Measurements from ENCODE around the gene EFCAB8.
A peak's percentile ranks its signal among the peaks of the same experiment; 100 is the strongest.
"Not testable (repeated sequence)": the region's sequence is repeated elsewhere in the genome, so short reads cannot be mapped to it uniquely, and the experiment has no call there.

The EFCAB8 gene

GRCh38 chr20:32920530-32921298 lies 62.0 kb downstream of the EFCAB8 start:
- Mint-ChIP-seq H3K27me3 (no peaks in the 10 kb centered on the region), H3K4me1 (no peaks in the 10 kb centered on the region), H3K36me3 (ENCODE audit: low read depth) (no peaks in the 10 kb centered on the region), H3K27ac (no peak overlapping the region), H3K4me3 (no peak overlapping the region), H3K9me3 (peaks cover 5% of the 10 kb centered on the region)
- DNase-seq: no peak
- no peak for ATAC-seq

GRCh38 chr20:32922466-32922865 lies 63.7 kb downstream of the EFCAB8 start:
- no peak overlapping the region for H3K4me3 Mint-ChIP-seq
- H3K27ac Mint-ChIP-seq: no peak overlapping the region
- ATAC-seq (no peak), DNase-seq (no peak)
- H3K9me3 Mint-ChIP-seq: peaks cover 5% of the 10 kb centered on the region
- no peaks in the 10 kb centered on the region for H3K4me1 Mint-ChIP-seq
- no peaks in the 10 kb centered on the region for H3K27me3 Mint-ChIP-seq
- H3K36me3 Mint-ChIP-seq (ENCODE audit: low read depth): no peaks in the 10 kb centered on the region

- no peaks in the 10 kb centered on the region for H3K36me3 Mint-ChIP-seq (ENCODE audit: low read depth)
- no peak overlapping the region for H3K4me3 Mint-ChIP-seq
- ATAC-seq (no peak), DNase-seq (no peak)
- H3K4me1 Mint-ChIP-seq: peaks cover 2% of the 10 kb centered on the region
- H3K9me3 Mint-ChIP-seq: peaks cover 4% of the 10 kb centered on the region
- H3K27ac Mint-ChIP-seq: no peak overlapping the region
- no peaks in the 10 kb centered on the region for H3K27me3 Mint-ChIP-seq
Observed at GRCh38 chr20:32924781-32925180, 66.1 kb downstream of the EFCAB8 start.

DNA sequence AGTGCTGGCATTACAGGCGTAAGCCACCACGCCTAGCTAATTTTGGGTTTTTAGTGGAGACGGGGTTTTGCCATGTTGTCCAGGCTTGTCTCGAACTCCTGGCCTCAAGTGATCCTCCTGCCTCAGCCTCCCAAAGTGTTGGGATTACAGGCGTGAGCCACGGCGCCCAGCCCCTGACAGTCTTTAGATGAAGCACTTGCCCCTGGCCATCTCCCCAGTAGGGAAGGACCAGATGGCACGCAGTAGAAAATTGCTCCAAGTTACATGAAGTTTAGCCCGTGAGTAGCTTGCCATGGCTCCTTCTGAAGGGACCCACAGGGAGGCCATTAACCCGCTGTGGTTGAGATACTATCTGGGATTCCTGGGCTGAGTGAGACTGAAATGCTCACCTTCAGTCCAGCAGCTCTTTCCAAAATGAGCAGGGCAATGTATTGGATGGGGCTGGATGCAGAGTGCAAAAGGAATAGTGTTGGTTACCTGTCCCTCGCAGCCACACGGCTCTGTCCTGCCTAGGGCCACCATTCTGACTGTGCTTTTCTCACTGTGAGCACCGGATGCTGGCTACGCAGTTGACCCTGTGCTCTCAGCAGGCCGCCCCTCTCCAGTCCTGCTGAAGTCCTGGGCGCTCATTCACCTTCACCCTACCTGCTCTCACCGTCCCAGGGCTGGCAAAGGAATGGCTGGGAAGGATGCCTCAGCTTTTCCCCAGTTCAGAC lies 66.9 kb downstream of the EFCAB8 start:
- DNase-seq: no peak
- Mint-ChIP-seq H3K27me3 (no peaks in the 10 kb centered on the region), H3K9me3 (no peaks in the 10 kb centered on the region), H3K27ac (no peak overlapping the region), H3K4me3 (no peak overlapping the region), H3K36me3 (ENCODE audit: low read depth) (no peaks in the 10 kb centered on the region), H3K4me1 (peaks cover 2% of the 10 kb centered on the region)
- no peak for ATAC-seq

DNA sequence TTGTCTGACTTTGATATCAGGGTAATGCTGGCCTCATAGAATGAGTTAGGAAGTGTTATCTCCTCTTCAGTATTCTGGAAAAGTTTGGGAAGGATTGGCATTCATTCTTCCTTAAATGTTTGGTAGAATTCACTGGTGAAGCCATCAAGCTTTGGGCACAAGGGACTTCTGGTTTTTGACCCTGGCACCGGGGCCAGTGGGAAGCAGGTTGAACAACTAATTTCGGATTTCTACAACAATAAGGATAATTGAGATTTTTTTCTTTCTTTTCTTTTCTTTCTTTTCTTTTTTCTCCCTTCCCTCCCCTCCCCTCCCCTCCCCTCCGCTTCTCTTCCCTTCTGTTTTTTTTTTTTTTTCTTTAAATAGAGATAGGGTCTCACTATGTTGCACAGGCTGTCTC lies 70.4 kb downstream of the EFCAB8 start:
- Mint-ChIP-seq H3K4me1 (peaks cover 2% of the 10 kb centered on the region), H3K27ac (no peak overlapping the region), H3K27me3 (no peaks in the 10 kb centered on the region), H3K9me3 (no peaks in the 10 kb centered on the region), H3K36me3 (ENCODE audit: low read depth) (no peaks in the 10 kb centered on the region), H3K4me3 (no peak overlapping the region)
- no peak for ATAC-seq
- DNase-seq: no peak

DNA sequence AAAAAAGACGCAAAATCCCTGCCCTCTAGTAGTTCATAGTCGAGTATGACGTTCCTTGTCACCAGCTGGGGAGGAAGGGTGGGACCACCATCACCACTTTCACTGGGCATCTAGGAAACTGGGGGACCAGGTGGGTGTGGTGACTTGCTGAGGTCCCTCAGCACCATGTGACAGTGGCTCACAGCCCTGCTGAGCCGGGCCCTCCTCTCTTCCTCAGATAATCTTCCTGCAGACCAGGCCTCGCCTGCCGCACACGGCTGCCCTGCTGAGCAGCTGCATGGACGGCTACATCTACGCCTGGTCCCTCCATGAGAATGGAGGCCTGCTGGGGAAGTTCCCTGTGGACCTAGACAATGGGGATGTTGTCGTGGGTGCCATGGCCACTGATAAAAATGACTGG lies 71.5 kb downstream of the EFCAB8 start:
- DNase-seq (no peak), ATAC-seq (no peak)
- Mint-ChIP-seq H3K9me3 (no peaks in the 10 kb centered on the region), H3K27me3 (no peaks in the 10 kb centered on the region), H3K36me3 (ENCODE audit: low read depth) (no peaks in the 10 kb centered on the region), H3K4me1 (peaks cover 2% of the 10 kb centered on the region), H3K4me3 (no peak overlapping the region), H3K27ac (no peak overlapping the region)

GRCh38 chr20:32930701-32931100 lies 72.0 kb downstream of the EFCAB8 start:
- H3K36me3 Mint-ChIP-seq (ENCODE audit: low read depth): no peaks in the 10 kb centered on the region
- no peak for DNase-seq
- H3K27ac Mint-ChIP-seq: no peak overlapping the region
- no peaks in the 10 kb centered on the region for H3K9me3 Mint-ChIP-seq
- H3K27me3 Mint-ChIP-seq: no peaks in the 10 kb centered on the region
- H3K4me1 Mint-ChIP-seq: peaks cover 2% of the 10 kb centered on the region
- no peak for ATAC-seq
- H3K4me3 Mint-ChIP-seq: no peak overlapping the region

- Mint-ChIP-seq H3K4me1 (no peaks in the 10 kb centered on the region), H3K9me3 (no peaks in the 10 kb centered on the region), H3K27ac (no peak overlapping the region), H3K36me3 (ENCODE audit: low read depth) (no peaks in the 10 kb centered on the region), H3K4me3 (no peak overlapping the region), H3K27me3 (no peaks in the 10 kb centered on the region)
- ATAC-seq: no peak
- DNase-seq: no peak
Observed at GRCh38 chr20:32934580-32934979, 75.9 kb downstream of the EFCAB8 start.

DNA sequence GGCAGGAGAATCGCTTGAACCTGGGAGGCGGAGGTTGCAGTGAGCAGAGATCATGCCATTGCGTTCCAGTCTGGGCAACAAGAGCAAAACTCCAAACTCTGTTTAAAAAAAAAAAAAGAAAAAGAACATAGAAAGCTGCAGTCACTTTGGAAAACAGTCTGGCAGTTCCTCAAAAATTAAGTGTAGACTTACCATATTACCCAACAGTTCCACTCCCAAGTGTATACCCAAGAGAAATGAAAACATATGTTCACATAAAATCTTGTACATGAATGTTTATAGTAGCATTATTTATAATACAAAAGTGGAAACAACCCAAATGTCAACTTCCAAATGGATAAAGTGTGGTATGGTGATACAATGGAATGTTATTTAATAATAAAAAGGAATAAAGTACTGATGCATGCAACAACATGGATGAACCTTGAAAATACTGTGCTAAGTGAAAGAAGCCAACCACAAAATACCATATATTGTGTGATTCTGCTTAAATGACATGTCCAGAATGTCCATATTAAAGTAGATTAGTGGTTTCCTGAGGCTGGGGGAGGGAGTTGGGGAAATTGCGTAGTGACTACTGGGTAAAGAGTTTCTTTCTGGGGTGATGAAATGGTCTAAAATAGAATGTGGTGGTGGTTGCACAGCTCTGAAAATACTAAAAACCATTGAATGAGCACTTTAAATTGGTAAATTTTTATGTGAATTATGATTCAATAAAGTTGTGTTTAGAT lies 82.6 kb downstream of the EFCAB8 start:
- H3K27ac Mint-ChIP-seq: no peak overlapping the region
- H3K4me3 Mint-ChIP-seq: no peak overlapping the region
- H3K36me3 Mint-ChIP-seq (ENCODE audit: low read depth): no peaks in the 10 kb centered on the region
- no peaks in the 10 kb centered on the region for H3K27me3 Mint-ChIP-seq
- no peaks in the 10 kb centered on the region for H3K9me3 Mint-ChIP-seq
- DNase-seq (no peak), ATAC-seq (no peak)
- H3K4me1 Mint-ChIP-seq: peaks cover 10% of the 10 kb centered on the region

DNA sequence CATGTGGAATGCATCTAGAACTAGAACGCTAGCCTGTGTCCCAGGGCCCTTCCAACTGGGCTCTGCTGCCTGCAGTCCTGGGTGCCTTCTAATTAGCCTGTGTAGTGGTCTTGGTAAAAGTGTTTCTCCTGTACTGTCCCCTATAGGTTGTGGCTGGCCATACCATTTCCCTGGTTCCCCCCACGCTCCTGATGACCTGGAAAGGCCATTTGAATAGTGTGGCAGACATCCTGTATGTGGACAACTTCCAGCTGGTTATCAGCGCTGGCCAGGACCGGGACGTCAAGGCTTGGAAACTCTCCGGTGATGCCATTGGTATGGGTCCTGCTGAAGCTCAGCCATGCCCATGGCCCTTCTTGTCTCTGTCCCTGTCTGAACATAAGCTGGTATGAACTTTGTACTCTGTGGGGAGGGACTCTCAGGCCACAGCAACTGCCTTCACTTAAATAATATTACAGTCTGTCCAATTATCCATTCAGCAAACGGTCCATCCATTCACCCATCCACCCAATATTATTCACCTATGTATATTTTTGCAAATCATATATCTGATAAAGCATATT lies 84.8 kb downstream of the EFCAB8 start:
- Mint-ChIP-seq H3K27ac (no peak overlapping the region), H3K36me3 (ENCODE audit: low read depth) (no peaks in the 10 kb centered on the region), H3K4me3 (no peak overlapping the region), H3K27me3 (no peaks in the 10 kb centered on the region), H3K9me3 (no peaks in the 10 kb centered on the region), H3K4me1 (peaks cover 15% of the 10 kb centered on the region)
- no peak for DNase-seq
- no peak for ATAC-seq

DNA sequence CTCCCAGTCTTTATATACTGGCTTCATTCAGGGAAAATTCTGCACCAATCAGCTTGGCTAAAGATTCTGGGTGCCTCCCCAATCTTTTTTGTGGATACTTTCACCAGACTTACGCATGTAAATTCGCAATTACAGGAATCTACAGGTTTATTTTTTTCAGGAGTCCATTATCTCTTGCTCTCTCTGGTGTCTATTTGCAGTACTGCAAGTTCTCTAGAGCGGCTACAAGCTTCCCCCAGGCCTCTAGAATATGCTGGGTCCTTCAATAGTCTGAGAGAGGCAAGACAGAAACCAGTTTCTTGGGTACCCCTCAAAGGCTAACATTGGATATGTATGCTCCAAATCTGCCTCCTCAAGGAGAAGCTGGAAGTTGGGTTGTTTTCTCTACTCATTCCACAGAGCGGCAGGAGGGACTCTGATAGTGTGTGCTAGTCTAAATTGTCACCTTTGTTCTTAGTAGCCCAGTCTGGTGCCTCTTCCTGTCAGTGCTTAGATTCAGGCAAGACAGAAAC lies 87.0 kb downstream of the EFCAB8 start:
- Mint-ChIP-seq H3K4me3 (no peak overlapping the region), H3K27ac (no peak overlapping the region), H3K9me3 (no peaks in the 10 kb centered on the region), H3K4me1 (peaks cover 25% of the 10 kb centered on the region), H3K36me3 (ENCODE audit: low read depth) (no peaks in the 10 kb centered on the region), H3K27me3 (no peaks in the 10 kb centered on the region)
- ATAC-seq (peak; percentile 85), DNase-seq (no peak)

- no peak overlapping the region for H3K4me3 Mint-ChIP-seq
- peaks cover 25% of the 10 kb centered on the region for H3K4me1 Mint-ChIP-seq
- no peaks in the 10 kb centered on the region for H3K27me3 Mint-ChIP-seq
- ATAC-seq (no peak), DNase-seq (no peak)
- H3K9me3 Mint-ChIP-seq: no peaks in the 10 kb centered on the region
- no peak overlapping the region for H3K27ac Mint-ChIP-seq
- no peaks in the 10 kb centered on the region for H3K36me3 Mint-ChIP-seq (ENCODE audit: low read depth)
Observed at GRCh38 chr20:32946629-32947028, 87.9 kb downstream of the EFCAB8 start.

- H3K4me1 Mint-ChIP-seq: peaks cover 22% of the 10 kb centered on the region
- not testable (repeated sequence) for H3K9me3 Mint-ChIP-seq; H3K27ac Mint-ChIP-seq; H3K36me3 Mint-ChIP-seq (ENCODE audit: low read depth); H3K4me3 Mint-ChIP-seq; ATAC-seq; H3K27me3 Mint-ChIP-seq; DNase-seq
Observed at GRCh38 chr20:32950539-32950938, 91.8 kb downstream of the EFCAB8 start.

DNA sequence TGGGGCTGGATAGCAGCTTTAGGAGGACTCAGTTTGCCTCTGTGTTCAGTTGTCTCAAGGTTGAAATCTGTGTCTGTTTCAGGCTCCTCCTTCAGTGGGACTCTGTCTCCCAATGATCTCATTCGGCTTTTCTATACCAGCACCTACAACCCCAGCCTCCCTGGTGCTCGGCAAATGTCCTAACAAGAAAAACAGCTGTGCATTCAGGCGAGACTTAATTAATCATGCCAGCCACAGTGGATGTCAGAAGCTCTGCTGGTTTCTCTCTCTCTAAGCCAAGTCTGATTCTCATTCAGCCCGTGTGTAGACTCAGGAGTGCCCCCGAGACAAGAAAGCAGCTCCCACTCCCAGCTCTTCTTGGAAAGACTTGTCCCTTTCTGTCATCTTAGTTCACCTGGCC lies 98.7 kb downstream of the EFCAB8 start:
- Mint-ChIP-seq H3K4me3 (no peak overlapping the region), H3K36me3 (ENCODE audit: low read depth) (peaks cover 4% of the 10 kb centered on the region), H3K27me3 (no peaks in the 10 kb centered on the region), H3K9me3 (peaks cover 24% of the 10 kb centered on the region), H3K4me1 (no peaks in the 10 kb centered on the region), H3K27ac (no peak overlapping the region)
- DNase-seq: no peak
- no peak for ATAC-seq

All from activated naive CD8-positive, alpha-beta T cell treated with anti-CD3 and anti-CD28 coated beads, Interleukin-2, amount 50 U/mL, for 24 hours (primary cell).